NCI-H526 treated with DMSO at 0.1 percent for 48 hours (cell line): ENCODE results near the gene RAVER1.

Source experiments
- DNase-seq: peaks from one replicate; lab custom pipeline; 2025; lab: John Stamatoyannopoulos, UW

RAVER1 gene

DNA sequence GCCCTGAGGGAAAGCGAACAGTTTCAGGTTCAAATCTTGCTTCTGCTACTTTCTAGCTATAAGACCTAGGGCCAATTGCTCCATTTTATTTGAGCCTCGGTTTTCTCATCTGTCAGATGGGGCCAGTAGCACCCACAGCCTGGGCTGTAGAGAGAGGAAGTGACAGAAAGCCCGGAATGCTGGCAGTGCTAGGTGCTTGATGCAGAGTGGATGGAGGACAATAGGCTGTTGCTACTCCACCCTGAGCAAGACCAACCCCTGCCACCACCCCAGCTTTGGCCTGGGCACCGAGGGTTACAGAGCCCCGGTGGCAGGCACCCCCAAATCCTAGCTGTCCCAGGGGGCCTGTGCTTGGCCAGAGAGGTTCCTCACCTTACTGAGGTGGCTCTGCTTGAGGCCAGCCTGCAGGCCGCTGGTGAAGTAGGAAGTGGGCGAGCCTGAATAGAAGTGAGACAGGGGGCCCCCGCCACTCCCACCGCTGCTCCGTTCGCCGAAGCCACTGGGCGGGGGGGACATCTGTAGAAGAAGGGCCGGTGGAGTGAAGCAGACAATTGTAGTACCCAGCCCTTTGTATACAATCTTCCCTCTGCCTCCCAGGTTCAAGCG is 15.4 kb downstream of the RAVER1 start:
- no peak for DNase-seq

DNA sequence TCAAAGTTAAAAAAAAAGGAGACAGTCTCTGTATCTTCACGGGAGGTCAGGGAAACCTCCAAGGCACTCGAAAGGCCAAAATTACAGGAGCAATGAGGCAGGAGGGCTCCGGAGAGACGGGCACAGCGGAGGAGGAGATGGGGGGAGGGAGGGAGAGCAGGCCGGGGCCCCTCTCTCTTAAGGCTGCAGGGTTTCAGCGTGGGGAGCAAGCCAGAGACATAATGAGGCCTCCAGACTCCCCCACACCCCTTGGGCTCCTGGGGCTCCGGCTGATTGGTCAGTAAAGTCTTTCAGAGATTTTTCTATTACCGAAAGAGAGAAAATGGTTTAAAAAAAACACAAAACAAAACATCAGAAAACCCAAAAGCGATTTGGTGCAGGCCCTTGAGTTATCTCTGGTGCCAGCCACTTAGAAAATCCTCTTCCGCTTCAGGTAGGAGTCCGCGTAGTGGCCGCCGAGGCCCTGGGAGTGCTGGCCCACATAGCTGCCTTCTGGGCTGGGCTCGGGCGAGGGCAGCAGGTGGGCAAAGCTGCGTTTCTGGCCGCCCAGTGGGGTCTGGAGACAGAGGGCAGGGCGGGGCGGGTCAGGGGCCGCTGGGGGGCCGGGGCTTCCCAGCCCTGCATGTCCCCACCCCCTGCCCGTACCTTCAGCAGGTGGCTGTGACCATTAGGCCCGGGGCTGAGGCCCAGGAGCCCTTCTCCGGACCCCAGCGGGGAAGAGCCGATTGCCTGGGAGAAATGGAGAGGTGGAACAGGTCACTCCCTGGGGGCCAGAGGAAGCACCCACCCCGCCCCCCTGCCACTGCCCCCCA is 16.1 kb downstream of the RAVER1 start:
- no peak for DNase-seq

DNA sequence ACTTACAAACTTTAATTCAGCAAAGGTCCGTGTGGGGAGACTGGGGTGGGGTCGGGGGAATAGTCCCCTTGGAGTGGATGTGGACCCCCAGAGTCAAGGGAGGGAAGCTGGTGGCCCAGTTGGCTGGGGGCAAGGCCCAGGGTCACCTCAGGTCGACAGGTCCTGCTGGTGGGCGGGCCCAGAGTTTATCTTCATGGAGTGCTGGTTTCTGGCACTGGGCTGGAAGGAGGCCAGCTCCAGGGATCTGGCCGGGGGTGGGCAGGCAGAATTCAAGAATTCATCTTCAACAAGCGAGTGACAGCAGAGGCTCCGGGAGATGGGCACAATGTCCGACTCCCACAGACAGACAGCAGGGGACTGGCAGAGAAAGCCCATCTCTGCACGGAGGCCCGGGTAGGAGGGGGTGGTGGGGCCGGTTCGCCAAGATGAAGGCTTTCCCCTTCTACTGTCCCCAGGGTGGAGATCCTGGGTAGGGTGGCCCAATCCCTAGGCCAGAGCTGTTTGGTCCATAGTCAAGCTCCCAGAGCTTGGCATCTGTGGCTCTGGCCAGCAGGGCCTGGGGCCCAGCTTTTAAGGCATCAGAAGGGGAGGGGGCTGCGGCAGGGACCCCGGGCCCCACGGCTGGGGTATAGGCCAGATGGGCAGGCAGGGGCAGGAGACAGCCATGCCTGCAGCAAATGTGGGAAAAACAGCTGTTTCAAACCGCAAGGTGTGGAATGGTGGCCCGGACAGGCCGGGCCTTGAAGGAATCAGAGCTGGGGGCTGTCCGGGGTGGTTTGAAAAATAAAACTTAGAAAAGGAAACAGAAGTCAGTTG is 16.9 kb downstream of the RAVER1 start:
- no peak for DNase-seq

DNA sequence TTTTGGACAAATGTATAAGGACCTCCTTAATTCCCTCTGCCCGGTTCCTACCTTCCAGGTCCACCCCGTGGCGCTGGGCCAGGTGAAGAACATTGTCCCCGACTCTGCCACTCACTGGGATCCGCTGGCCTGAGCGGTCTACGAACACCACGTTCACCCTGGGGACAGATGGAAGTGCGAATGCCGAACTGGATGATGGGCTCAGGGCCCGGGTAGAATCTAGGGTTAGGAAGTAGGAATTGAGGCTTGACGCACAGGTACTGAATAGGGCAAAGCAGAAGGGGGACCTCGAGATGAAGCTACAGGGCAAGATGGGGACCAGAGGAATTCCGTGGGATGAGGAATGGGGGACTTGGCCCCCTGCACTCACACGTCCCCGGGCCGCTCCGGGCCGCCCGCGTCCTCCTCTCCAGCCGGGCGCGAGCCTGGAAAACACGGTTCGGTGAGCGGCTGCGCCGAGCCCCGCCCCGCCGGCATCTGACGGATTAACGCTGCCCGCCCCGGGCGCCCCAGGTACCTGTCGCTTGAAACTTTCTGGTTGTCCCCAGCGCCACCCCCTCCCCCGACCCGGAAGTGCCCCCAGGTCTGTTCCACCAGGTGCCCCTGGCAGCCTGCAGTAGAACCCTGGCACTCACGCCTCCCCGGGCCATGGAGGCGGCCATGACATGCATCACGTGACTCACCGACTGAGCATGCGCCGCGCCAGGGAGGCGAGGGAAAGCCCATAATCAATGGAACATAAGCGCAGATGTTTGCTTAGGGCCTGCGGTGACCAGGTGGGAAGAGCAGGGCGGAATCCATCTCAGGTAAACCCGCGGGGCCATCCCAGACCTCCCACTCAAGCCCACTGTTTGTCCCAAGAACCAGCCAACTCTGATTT is 17.8 kb downstream of the RAVER1 start, which contains the start of gene FDX2:
Gene FDX2, minus strand, starts transcription at position 681 of the 880 bp plus-strand sequence. Its CDS starts 19 bp downstream, at position 662.
- DNase-seq, result peak; percentile 63

- no peak for DNase-seq
Observed at GRCh38 chr19:10309423-10309822, 23.9 kb downstream of the RAVER1 start, which contains the start of gene ZGLP1. Gene ZGLP1 (minus strand): TSS chr19:10309815.

- DNase-seq, result no peak
Observed at GRCh38 chr19:10306327-10306726, 27.0 kb downstream of the RAVER1 start.

- no peak for DNase-seq
Observed at GRCh38 chr19:10305139-10305806, 28.1 kb downstream of the RAVER1 start.

DNA sequence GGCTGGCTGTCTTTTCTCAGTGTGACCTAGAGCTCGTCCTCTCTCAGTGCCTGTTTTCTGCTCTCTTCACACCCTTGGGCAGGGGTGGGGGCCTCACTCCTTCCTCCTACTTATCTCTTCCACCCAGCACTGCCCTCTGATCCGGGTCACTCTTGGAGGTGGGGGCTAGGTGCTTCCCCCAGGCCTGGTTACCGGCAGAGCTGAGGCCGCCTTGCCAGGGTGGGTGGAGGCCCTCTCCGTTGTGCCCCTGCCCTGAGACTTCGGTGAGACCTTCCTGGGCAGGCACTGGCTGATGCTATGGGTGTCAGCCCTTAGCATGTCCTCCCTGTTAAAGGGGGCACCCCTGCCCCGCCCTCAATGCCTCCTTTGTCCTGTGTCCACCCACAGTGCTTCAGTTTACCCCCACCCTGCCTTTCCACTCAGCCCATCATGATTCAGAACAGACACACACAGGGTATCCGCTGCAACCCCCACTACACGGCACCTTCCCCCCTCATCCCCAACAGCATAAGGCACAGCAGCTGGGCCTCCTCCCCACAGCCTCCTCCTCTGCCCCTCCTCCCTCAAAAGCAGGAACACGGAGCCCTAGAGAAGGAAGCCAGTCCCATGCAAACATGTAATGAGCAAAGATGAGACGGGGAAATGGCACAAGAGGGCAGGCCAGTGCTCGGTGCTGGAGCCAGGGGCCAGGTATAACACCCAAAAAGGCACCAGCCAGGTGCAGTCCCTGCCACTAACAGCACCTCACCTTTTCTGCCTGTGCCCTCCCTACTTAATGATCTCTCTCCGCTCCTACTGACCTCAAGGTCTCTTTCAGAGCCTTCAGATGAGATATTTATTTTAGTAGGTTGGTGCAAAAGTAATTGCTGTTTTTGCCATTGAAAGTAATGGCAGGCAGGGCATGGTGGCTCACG is 33.5 kb downstream of the RAVER1 start:
- no peak for DNase-seq

DNA sequence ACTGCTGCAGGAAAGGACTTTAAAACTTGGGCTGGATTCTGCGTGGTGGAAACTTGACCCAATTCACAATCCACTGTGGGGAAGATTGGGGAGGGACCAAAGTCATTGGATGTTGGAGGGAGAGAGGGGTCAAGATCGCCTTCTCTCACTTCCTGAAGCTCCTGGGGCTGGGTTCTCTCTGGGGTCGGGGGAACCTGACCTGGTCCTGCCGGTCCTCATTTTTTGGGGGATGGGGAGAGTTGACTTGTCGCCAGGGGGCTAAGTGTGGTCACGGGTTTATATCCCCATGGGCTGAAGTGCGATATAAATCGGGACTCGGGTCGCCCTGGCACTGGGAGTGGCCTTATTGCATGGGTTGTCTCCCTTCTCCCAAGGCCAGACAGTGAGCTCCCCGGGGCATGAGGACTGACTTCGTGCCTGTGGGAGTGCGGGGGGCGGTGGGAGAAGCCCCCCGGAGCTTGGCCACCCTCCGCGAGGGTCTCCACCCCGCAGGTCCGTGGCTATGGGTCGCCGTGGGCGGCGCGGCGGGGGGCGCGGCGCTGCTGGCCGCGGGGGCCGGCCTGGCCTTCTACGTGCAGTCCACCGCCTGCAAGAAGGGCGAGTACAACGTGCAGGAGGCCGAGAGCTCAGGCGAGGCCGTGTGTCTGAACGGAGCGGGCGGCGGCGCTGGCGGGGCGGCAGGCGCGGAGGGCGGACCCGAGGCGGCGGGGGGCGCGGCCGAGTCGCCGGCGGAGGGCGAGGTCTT is 37.3 kb downstream of the RAVER1 start:
- DNase-seq, result no peak

DNA sequence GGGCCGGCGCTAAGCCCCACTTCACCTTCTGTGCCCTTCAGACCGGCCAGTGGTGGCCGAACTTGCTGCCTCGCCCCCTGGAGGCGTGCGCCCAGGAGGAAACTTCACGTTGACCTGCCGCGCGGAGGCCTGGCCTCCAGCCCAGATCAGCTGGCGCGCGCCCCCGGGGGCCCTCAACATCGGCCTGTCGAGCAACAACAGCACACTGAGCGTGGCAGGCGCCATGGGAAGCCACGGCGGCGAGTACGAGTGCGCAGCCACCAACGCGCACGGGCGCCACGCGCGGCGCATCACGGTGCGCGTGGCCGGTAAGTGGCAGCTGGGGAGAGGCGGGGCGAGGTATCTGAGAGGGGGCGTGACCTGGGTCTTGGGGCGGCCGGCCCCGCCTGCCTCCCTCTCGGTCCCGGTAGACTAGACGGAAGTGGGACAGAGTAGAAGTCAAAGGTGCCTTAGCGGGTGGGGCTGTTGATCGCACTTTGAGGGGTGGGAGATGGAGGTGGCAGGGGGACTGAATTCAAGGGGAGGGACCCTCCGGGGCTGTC is 38.0 kb downstream of the RAVER1 start:
- no peak for DNase-seq

DNA sequence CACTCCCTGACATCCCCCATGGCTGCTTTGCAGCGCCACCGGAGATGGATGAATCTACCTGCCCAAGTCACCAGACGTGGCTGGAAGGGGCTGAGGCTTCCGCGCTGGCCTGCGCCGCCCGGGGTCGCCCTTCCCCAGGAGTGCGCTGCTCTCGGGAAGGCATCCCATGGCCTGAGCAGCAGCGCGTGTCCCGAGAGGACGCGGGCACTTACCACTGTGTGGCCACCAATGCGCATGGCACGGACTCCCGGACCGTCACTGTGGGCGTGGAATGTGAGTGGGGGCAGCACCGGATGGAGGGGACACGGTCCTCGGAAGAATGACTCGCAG is 39.0 kb downstream of the RAVER1 start:
- DNase-seq, result no peak

- DNase-seq, result no peak
Observed at GRCh38 chr19:10293637-10294367, 39.5 kb downstream of the RAVER1 start.

GRCh38 chr19:10292789-10293636 is 40.3 kb downstream of the RAVER1 start:
- DNase-seq, result no peak

DNA sequence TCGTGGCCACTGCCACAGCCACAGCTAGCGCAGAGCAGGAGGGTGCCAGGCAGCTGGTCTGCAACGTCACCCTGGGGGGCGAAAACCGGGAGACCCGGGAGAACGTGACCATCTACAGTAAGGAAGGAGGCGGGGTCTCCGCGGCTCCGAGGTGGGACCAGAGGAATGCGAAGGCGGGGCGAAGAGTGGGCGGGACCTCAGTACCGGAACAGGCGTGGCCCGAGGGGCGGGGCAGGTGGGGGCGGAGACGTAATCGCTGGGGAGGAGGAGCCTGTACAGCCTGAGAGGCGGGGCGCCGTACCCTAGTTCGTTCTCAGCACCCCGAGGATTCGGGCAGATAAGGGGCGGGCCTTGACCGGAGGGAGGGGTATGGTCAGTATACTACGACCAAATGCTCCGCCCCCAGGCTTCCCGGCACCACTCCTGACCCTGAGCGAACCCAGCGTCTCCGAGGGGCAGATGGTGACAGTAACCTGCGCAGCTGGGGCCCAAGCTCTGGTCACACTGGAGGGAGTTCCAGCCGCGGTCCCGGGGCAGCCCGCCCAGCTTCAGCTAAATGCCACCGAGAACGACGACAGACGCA is 41.0 kb downstream of the RAVER1 start:
- DNase-seq, result peak; percentile 9

DNA sequence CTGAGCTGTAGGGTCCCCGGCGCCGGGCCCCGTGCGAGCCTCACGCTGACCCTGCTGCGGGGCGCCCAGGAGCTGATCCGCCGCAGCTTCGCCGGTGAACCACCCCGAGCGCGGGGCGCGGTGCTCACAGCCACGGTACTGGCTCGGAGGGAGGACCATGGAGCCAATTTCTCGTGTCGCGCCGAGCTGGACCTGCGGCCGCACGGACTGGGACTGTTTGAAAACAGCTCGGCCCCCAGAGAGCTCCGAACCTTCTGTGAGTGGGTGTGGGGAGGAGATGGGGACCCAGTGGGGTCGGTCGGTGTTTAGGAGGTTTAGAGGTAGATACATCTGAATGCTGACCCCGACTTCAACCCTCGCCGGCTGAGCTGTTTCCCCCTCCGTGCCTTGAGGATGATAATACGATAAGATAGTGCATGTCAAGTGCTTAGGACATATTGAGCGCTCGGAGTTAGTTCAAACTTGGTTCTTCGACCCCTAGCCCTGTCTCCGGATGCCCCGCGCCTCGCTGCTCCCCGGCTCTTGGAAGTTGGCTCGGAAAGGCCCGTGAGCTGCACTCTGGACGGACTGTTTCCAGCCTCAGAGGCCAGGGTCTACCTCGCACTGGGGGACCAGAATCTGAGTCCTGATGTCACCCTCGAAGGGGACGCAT is 41.6 kb downstream of the RAVER1 start:
- DNase-seq, result no peak

- no peak for DNase-seq
Observed at GRCh38 chr19:10290876-10291553, 42.3 kb downstream of the RAVER1 start.
